NCI-H2171 (cell line): ENCODE measurements around the gene ATP6V1B1.

ENCODE experiments used
- DNase-seq: peaks from one replicate; lab custom pipeline; 2025; lab: John Stamatoyannopoulos, UW

Gene ATP6V1B1

GRCh38 chr2:70944111-70944690 is 8.5 kb downstream of the ATP6V1B1 start:
- DNase-seq, result no peak

GRCh38 chr2:70946832-70947442 is 11.2 kb downstream of the ATP6V1B1 start:
- DNase-seq, result peak; percentile 47

DNA sequence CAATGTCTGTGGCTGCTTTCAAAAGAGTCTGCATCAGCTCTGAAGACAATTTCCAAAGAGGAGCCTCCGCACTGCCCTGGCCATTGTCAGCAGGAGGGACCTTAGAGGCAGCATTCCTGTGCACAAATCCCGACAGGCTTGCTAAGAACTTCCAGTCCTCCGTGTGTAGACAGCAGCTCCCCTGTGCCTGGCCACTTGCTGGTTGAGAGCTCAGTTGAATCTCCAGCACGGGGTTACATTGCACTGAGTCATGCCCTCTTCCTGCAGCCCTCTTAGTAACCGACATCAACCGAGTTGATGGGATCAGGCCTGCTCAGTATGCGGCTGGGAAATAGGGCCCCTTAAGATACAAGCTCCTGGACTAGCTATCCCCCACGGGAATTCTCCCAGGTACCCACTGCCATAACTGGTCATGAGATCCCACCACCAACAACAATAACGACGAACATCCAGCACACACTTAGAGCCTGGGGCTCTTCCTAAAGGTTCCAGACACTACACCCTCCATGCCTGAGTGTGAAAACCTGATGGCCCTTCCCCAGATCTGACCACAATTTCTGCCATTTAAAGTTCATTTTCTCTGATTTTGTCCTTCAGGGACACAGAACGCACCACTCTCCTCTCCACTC is 12.0 kb downstream of the ATP6V1B1 start:
- no peak for DNase-seq

GRCh38 chr2:70948337-70949003 is 12.8 kb downstream of the ATP6V1B1 start:
- DNase-seq, result peak; percentile 51

- no peak for DNase-seq
Measured at GRCh38 chr2:70949086-70949485, 13.4 kb downstream of the ATP6V1B1 start.

- DNase-seq, result no peak
Measured at GRCh38 chr2:70954886-70955285, 19.2 kb downstream of the ATP6V1B1 start.

GRCh38 chr2:70956141-70956540 is 20.4 kb downstream of the ATP6V1B1 start:
- DNase-seq, result no peak

DNA sequence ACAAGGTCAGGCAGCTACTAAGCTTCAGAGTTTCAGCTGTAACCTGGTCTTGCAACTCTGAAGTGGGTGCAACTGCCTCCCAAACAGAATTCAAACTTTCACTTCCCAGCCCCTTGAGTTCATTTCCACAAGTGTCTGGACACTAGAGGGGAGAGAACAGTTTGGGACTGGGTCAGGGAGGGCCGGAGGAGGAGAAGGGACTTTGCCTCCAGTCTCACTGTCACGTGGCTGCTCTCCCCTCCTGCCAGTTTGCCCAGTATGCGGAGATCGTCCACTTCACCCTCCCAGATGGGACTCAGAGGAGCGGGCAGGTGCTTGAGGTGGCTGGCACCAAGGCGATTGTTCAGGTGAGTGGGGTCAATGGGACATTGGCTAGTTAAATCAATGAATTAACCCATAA is 22.1 kb downstream of the ATP6V1B1 start:
- DNase-seq, result no peak

DNA sequence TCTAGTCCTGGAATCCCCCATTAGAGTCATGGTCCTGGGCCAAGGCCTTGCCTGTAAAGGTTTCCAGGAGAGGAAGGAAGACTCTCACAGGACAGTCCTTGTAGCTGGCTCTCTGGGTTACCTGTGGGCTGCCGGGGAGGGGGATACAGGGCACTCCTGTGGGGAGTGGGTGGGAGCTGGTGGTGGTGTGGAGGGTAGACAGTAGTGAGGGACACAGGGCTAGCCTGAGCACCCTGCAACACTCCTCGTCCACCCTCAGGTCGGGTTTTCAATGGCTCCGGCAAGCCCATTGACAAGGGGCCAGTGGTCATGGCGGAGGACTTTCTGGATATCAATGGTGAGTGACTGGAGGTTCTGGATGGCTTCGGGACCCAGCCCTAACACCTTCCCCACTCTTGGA is 23.1 kb downstream of the ATP6V1B1 start:
- DNase-seq, result no peak

- DNase-seq, result no peak
Measured at GRCh38 chr2:70959271-70959761, 23.6 kb downstream of the ATP6V1B1 start.

- DNase-seq, result no peak
Measured at GRCh38 chr2:70959851-70960832, 24.4 kb downstream of the ATP6V1B1 start.

- DNase-seq, result no peak
Measured at GRCh38 chr2:70960833-70961647, 25.3 kb downstream of the ATP6V1B1 start.

DNA sequence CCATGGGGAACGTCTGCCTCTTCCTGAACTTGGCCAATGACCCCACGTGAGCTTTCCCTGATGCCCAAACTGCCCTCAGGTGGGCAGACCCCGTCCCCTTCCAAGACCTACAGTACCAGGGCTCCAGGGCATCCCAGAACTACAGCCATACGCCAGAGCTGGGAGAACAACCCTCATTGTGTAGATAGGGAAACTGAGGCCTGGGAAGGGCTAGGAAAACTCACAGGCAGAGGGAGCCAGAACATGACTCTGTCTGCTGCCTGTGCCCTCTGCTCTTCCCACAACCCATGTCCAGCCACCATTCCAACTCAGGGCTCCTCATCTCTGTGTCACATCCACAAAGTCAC is 25.9 kb downstream of the ATP6V1B1 start:
- no peak for DNase-seq

GRCh38 chr2:70962211-70962884 is 26.6 kb downstream of the ATP6V1B1 start:
- no peak for DNase-seq

- no peak for DNase-seq
Measured at GRCh38 chr2:70962885-70963878, 27.5 kb downstream of the ATP6V1B1 start.

GRCh38 chr2:70964133-70964532 is 28.4 kb downstream of the ATP6V1B1 start:
- no peak for DNase-seq

DNA sequence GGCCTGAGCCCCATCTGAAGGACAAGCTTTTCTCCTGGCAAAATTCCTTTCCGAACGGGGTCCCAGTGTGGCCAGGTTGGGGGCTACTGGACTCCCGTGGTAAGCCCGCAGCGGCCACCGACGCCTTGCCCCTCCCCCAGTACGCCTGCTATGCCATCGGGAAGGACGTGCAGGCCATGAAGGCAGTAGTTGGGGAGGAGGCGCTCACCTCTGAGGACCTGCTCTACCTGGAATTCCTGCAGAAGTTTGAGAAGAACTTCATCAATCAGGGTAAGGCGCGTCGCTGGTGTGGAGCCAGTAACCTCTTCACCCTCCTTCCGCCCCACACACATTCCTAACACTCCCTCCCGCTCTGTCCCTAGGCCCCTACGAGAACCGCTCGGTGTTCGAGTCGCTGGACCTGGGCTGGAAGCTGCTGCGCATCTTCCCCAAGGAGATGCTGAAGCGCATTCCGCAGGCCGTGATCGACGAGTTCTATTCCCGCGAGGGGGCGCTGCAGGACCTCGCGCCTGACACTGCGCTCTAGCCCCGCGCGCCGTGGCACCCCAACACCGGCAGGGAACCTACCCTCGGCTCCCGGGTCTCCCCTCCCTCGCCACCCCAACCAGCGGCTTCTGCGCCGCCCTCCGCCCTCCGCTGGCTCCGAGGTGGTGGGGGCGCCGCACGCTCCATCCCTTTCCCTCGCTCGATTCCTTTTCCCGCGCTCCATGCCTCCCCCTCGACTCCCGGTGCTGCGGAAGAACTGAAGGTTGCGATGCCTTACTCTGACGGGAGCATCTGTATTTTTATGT is 29.1 kb downstream of the ATP6V1B1 start:
- DNase-seq, result no peak

DNA sequence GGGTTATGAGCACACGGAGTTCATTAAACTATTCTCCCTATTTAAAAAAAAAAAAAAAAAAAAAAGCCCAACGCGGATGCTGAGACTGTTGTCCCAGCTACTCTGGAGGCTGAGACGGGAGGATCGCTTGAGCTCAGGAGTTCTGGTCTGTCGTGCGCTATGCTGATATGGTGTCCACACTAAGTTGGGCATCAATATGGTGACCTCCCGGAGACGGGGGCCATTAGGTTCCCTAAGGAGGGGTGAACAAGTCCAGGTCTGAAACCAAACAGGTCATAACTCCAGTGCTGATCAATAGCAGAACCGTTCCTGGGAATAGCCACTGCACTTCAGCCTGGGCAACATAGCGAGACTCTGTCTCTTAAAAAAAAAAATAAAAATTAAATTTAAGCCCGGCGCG is 29.8 kb downstream of the ATP6V1B1 start:
- no peak for DNase-seq
